ENCODE measurements around the gene PERCC1. TPM values are rescaled to one million over a fixed set of nuclear protein-coding genes. Genes with fewer than 3 reads are reported as not detected.

The PERCC1 gene
- total and polyA plus RNA-seq, 2 experiments from 2014 or later = 0.18 TPM; not detected in 1

- peak in 1 of 2 donors; percentile 34 for DNase-seq (ENCODE audit: low read depth in 1 of 2, low spot score in 1 of 2)
- no peak overlapping the region for H3K4me3 ChIP-seq
- H3K27me3 ChIP-seq = no peaks in the 10 kb centered on the region
- H3K36me3 ChIP-seq = no peaks in the 10 kb centered on the region
- H3K9me3 ChIP-seq (ENCODE audit: low read depth) = no peaks in the 10 kb centered on the region
- H3K4me1 ChIP-seq (ENCODE audit: low read depth) = peaks cover 9% of the 10 kb centered on the region
- H3K27ac ChIP-seq = no peak overlapping the region
- peak; percentile 51 for TF ChIP-seq CTCF (IDR thresholded peaks at IDR 0.05; ENCODE audit: low read depth, low read length)
Observed at GRCh38 chr16:1428511-1428910, 2.4 kb upstream of the PERCC1 start.

GRCh38 chr16:1429012-1429411 lies 1.9 kb upstream of the PERCC1 start:
- Histone ChIP-seq H3K4me1 (ENCODE audit: low read depth) (peaks cover 9% of the 10 kb centered on the region), H3K4me3 (no peak overlapping the region), H3K27me3 (no peaks in the 10 kb centered on the region), H3K9me3 (ENCODE audit: low read depth) (no peaks in the 10 kb centered on the region), H3K27ac (no peak overlapping the region), H3K36me3 (no peaks in the 10 kb centered on the region)
- no peak for TF ChIP-seq CTCF (IDR thresholded peaks at IDR 0.05; ENCODE audit: low read depth, low read length)
- DNase-seq (ENCODE audit: low read depth in 1 of 2, low spot score in 1 of 2) = no peak

- Histone ChIP-seq H3K27me3 (no peaks in the 10 kb centered on the region), H3K4me3 (no peak overlapping the region), H3K4me1 (ENCODE audit: low read depth) (peaks cover 9% of the 10 kb centered on the region), H3K36me3 (no peaks in the 10 kb centered on the region), H3K9me3 (ENCODE audit: low read depth) (no peaks in the 10 kb centered on the region), H3K27ac (no peak overlapping the region)
- no peak for DNase-seq (ENCODE audit: low read depth in 1 of 2, low spot score in 1 of 2)
- TF ChIP-seq CTCF (IDR thresholded peaks at IDR 0.05; ENCODE audit: low read depth, low read length) = no peak
Observed at GRCh38 chr16:1429631-1430030, 1.2 kb upstream of the PERCC1 start.

- Histone ChIP-seq H3K27me3 (no peaks in the 10 kb centered on the region), H3K27ac (peak overlapping the region; percentile 38), H3K4me1 (ENCODE audit: low read depth) (peaks cover 9% of the 10 kb centered on the region), H3K36me3 (no peaks in the 10 kb centered on the region), H3K4me3 (no peak overlapping the region), H3K9me3 (ENCODE audit: low read depth) (no peaks in the 10 kb centered on the region)
- no peak for DNase-seq (ENCODE audit: low read depth in 1 of 2, low spot score in 1 of 2)
- TF ChIP-seq CTCF (IDR thresholded peaks at IDR 0.05; ENCODE audit: low read depth, low read length) = no peak
Observed at GRCh38 chr16:1430214-1430758, 592 bp upstream of the PERCC1 start.

- no peaks in the 10 kb centered on the region for H3K9me3 ChIP-seq (ENCODE audit: low read depth)
- no peak for DNase-seq (ENCODE audit: low read depth in 1 of 2, low spot score in 1 of 2)
- H3K36me3 ChIP-seq = no peaks in the 10 kb centered on the region
- no peak overlapping the region for H3K27ac ChIP-seq
- peaks cover 7% of the 10 kb centered on the region for H3K4me1 ChIP-seq (ENCODE audit: low read depth)
- H3K27me3 ChIP-seq = no peaks in the 10 kb centered on the region
- no peak for TF ChIP-seq CTCF (IDR thresholded peaks at IDR 0.05; ENCODE audit: low read depth, low read length)
- H3K4me3 ChIP-seq = no peak overlapping the region
Observed at GRCh38 chr16:1431497-1432270, 806 bp downstream of the PERCC1 start.

All from cardiac muscle cell (in vitro differentiated cells and primary cell).